Activated CD8-positive, alpha-beta T cell treated with anti-CD3 and anti-CD28 coated beads, Interleukin-2, amount 10 ng/mL, durations not matched to agents 7 days and 5 days (primary cell): ENCODE data around the gene CTU1. TPM values are rescaled to one million over a fixed set of nuclear protein-coding genes. Genes with fewer than 3 reads are reported as not detected.

Source experiments
- ATAC-seq: fragments of 150-1000 bp; cut with Tn5 transposase; one replicate; pipeline ENCODE4 v1.10.0; 2021; ENCODE audit warnings: moderate library complexity
- CTCF ChIA-PET: fragments of 350-600 bp; sonication (Branson Sonifier 250); formaldehyde crosslinking; loops from one replicate; lab custom pipeline; 2021; ENCODE audit warnings: antibody characterized with exemption; lab: Charles Lee
- POLR2A ChIA-PET: fragments of 350-600 bp; sonication (Branson Sonifier 250); formaldehyde crosslinking; loops from one replicate; lab custom pipeline; 2021; ENCODE audit warnings: antibody characterized with exemption; lab: Charles Lee
- DNase-seq: peaks from one replicate; pipeline ENCODE4 v3.0.0-alpha.2; 2020
- H3K27ac Mint-ChIP-seq: one replicate; pipeline ENCODE4 v1.8.0; 2021; ENCODE audit warnings: mild to moderate bottlenecking, mixed read lengths
- H3K27me3 Mint-ChIP-seq: one replicate; pipeline ENCODE4 v1.8.0; 2021; ENCODE audit warnings: low read depth, mixed read lengths
- H3K36me3 Mint-ChIP-seq: one replicate; pipeline ENCODE4 v1.8.0; 2021; ENCODE audit warnings: low read depth, mixed read lengths
- H3K4me1 Mint-ChIP-seq: one replicate; pipeline ENCODE4 v1.8.0; 2021; ENCODE audit warnings: low read depth, mixed read lengths
- H3K4me3 Mint-ChIP-seq: one replicate; pipeline ENCODE4 v1.8.0; 2021; ENCODE audit warnings: mild to moderate bottlenecking, mixed read lengths
- H3K9me3 Mint-ChIP-seq: one replicate; pipeline ENCODE4 v1.8.0; 2022; ENCODE audit warnings: mixed read lengths; ENCODE audit not compliant: insufficient read depth
- total RNA-seq, 2 experiments: library from RNA; stranded (reverse); gene quantifications; one replicate each; pipeline ENCODE4 v1.2.3, GENCODE V29; 2021

Gene CTU1
- total RNA-seq, 2 experiments from 2014 or later, result 8.7 to 10.0 TPM

DNA sequence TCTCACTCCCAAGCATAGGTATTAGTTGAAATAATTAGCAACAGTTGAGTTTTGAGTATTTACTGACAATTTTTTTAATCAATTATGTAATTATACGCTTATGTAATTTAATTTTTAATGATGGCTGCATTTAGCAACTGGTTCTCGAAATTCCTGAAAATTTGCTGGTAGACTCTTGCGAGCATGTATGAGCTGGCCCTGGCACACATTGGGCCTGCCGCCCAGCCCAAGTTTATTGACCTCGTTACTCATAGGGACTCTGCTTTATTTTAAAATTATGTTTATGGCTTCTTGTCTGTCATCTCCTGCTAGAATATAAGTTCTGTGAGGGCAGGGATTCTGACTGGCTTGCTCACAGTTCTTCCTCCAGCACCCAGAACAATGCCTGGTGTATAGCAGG lies 32.2 kb downstream of the CTU1 start:
- H3K4me1 Mint-ChIP-seq, result no peaks in the 10 kb centered on the region
- no peaks in the 10 kb centered on the region for H3K36me3 Mint-ChIP-seq
- POLR2A ChIA-PET, result no interaction called here
- no peak for ATAC-seq
- DNase-seq, result no peak
- no peak overlapping the region for H3K4me3 Mint-ChIP-seq
- H3K9me3 Mint-ChIP-seq, result no peaks in the 10 kb centered on the region
- CTCF ChIA-PET, result no interaction called here
- H3K27me3 Mint-ChIP-seq, result peaks cover 9% of the 10 kb centered on the region
- H3K27ac Mint-ChIP-seq, result no peak overlapping the region

DNA sequence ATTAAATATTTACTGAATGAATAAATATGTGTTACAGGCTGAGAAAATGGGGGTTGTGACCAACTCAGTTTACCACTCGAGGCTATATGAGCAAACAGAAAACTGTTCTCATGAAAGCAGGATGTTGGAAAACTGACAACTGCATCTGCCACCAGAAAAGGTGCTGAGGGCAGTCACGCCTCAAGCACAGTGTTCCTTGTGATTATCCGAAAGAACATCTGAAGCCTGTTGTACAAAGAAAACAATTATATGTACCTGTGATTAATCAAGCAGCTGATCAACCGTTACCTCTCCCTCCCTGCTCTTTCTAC lies 37.2 kb downstream of the CTU1 start:
- no peak for ATAC-seq

DNA sequence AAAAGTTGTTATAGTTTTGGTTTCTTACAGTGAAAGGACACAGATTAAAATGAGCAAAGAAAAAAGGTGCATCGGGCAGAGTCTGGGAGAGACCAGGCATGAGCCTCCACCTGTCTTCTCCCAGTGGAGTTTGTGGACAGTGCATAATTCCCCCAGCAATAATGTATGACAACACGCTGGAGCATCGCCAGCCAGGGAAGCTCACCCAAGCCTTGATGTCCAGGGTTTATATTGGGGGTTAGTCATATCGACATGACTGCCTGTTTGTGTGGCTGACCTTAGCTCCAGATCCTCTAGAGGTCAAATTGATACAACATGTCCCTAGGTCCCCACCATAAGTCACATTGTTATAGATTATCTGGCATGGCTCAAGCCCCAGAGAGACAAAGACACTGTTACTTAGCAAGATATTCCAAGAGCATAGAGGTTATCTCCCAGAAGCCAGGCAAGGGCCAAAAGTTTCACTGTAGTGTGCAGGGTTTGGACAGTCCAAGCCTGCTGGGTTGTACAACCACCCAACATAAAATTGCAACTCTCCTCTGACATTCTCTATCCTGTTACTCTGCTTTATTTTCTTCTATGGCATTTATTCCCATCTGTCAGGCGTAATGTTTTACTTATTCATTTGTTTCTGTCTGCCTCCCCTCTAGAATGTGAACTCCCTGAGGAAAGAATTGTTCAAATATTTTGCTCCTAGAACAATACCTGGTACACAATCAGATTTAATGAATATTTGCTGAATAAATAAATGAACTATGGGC lies 37.7 kb downstream of the CTU1 start:
- Mint-ChIP-seq H3K4me3 (no peak overlapping the region), H3K27ac (no peak overlapping the region), H3K4me1 (no peaks in the 10 kb centered on the region), H3K27me3 (peaks cover 29% of the 10 kb centered on the region), H3K9me3 (no peaks in the 10 kb centered on the region), H3K36me3 (no peaks in the 10 kb centered on the region)
- no peak for ATAC-seq
- ChIA-PET CTCF (no interaction called here), POLR2A (no interaction called here)
- DNase-seq, result no peak

More for the DNA sequence above, 37.2 kb downstream of the CTU1 start:
- Mint-ChIP-seq H3K9me3 (no peaks in the 10 kb centered on the region), H3K4me3 (no peak overlapping the region), H3K27ac (no peak overlapping the region), H3K36me3 (no peaks in the 10 kb centered on the region), H3K4me1 (no peaks in the 10 kb centered on the region), H3K27me3 (peaks cover 26% of the 10 kb centered on the region)
- ChIA-PET CTCF (no interaction called here), POLR2A (no interaction called here)
- no peak for DNase-seq

DNA sequence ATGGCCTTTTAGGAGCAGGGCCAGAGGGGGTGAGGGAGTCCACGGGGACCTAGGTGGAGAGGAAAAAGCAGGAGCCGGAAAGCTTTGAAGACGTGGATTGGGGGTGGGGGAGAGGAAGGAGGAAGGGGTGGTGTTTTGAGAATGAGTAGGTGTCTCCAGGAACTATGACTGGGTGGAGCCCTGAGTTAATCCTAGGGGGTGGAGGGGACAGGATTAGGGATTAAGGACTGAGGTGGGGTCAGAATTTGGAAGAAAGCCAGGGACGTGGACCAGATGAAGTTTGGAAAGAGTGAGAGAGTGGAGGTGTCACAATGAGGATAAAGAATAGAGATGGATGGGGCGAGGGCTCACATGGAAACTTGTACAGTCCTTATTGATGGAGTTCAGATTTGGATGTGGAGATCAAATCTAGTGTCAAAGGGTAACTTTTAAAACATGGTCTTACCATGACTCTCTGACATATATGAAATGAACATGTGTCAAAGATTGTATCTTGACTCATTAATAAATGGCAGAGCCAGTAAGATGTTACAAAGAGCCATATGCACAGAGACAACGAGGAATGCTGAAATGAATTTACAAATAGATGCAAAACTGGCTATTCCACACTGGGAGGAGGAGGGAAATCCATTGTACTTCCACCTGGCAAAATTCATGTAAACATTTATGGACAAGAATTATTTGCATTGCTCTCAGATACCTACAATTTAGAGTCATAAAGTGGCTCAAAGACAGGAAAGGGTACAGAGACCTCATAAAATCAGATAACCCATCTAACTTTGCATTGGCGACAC lies 41.6 kb downstream of the CTU1 start:
- ATAC-seq (no peak), DNase-seq (no peak)
- ChIA-PET POLR2A (no interaction called here), CTCF (no interaction called here)
- H3K27ac Mint-ChIP-seq, result no peak overlapping the region
- H3K4me1 Mint-ChIP-seq, result no peaks in the 10 kb centered on the region
- H3K36me3 Mint-ChIP-seq, result no peaks in the 10 kb centered on the region
- H3K4me3 Mint-ChIP-seq, result no peak overlapping the region
- peaks cover 32% of the 10 kb centered on the region for H3K27me3 Mint-ChIP-seq
- no peaks in the 10 kb centered on the region for H3K9me3 Mint-ChIP-seq

DNA sequence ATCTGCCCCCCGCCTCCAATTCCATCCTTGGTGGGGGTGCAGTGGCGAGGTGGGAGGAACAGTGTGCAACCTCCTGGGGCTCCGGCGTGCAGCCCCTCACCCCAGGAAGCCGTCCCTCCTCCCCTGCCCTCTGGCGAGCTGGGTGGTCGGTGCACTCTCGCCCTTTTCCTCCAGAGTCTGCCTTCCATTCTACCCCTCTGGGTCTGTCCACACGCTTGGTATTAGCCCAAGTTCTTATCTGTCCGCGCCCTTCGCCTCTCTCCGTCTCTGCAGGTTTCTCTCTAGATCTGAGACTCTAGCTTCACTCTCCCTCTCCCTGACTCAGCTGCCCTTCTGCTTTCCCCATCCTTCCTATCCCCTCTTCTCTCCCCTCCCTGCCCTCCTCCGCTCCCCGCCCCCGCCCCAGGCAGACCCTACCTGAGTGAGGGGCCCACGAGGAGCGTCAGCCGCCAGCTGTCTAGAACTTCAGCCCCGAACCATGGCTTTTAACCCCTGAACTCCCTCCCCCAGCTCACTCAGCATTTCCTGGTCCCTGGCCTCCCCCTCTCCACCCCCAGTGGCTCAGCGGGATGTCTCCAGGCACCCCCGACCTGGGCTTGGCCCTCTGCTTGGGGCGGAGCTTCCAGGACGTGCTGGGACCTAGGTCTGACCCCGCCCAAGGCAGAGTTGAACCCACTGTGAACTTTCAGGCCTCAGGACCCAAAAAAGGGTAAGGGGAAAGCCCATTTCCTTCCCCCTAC lies 42.8 kb downstream of the CTU1 start:
- no peak overlapping the region for H3K4me3 Mint-ChIP-seq
- no peaks in the 10 kb centered on the region for H3K36me3 Mint-ChIP-seq
- CTCF ChIA-PET, result no interaction called here
- no peaks in the 10 kb centered on the region for H3K4me1 Mint-ChIP-seq
- H3K27me3 Mint-ChIP-seq, result peaks cover 34% of the 10 kb centered on the region
- no peaks in the 10 kb centered on the region for H3K9me3 Mint-ChIP-seq
- ATAC-seq, result no peak
- no peak for DNase-seq
- POLR2A ChIA-PET, result no interaction called here
- H3K27ac Mint-ChIP-seq, result no peak overlapping the region

DNA sequence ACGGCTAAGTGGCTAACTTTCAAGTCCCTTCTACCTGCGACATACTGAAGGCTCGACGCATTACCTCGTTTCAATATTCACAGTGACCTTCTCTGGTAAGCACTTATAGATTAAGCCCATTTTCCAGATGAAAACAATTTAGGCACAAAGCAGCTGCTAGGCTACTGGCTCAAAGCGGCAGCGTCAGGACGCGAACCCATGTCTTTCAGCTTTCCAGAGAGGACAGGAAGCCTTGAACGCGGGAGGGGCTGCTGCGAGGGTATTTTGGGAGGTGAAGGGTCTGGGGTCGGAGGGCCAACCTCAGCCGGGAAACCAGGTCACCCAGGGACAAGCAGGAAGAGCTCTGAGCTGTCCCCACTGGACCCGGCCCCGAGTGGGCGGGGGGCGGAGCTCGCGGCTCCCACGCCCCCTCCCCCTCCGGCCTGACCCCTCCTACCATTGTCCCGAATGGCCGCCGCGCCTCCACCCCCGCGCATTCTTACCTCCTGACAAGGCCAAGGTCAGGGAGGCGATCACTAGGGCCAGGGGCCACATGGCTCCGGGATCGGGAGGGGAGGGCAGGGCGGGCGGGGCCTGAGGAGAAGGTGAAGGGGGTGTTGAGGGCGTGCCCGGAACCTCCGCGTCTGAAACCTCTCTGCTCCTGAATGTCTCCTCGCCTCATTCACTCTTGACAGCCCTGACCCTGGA lies 43.5 kb downstream of the CTU1 start, which contains the start of gene KLK13:
KLK13 (minus strand) TSS at position 559 of the 687 bp plus-strand sequence; CDS start at position 534, 25 bp downstream.
- H3K27ac Mint-ChIP-seq, result no peak within 1 kb of the TSS
- H3K4me3 Mint-ChIP-seq, result no peak within 1 kb of the TSS
- no peak for DNase-seq
- ATAC-seq, result no peak
- H3K4me1 Mint-ChIP-seq, result no peaks in the 10 kb centered on the region
- ChIA-PET CTCF (no interaction called here), POLR2A (no interaction called here)
- H3K36me3 Mint-ChIP-seq, result no peaks in the 10 kb centered on the region
- peaks cover 33% of the 10 kb centered on the region for H3K27me3 Mint-ChIP-seq
- H3K9me3 Mint-ChIP-seq, result no peaks in the 10 kb centered on the region

DNA sequence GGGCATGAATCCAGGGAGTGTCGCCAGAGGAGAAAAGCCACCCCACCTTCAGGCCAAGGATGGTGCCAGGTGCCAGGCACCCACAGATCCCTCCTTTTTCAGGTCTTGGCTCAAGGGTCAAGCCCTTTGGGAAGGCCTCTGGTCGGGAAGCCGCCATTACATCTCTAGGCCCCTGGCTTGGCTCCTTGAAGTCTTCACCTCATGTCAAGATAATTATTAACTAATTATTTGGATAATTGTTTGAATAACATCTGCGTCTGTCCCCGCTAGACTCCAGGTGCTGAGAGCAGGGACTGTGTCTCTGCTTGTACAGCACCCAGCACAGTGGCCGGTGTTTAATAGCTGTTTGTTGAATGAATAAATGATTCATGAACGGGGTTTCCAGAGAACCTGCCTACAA lies 44.5 kb downstream of the CTU1 start:
- POLR2A ChIA-PET, result no interaction called here
- ATAC-seq (no peak), DNase-seq (no peak)
- Mint-ChIP-seq H3K27me3 (peaks cover 36% of the 10 kb centered on the region), H3K4me3 (no peak overlapping the region), H3K27ac (no peak overlapping the region), H3K9me3 (no peaks in the 10 kb centered on the region), H3K4me1 (no peaks in the 10 kb centered on the region), H3K36me3 (no peaks in the 10 kb centered on the region)
- CTCF ChIA-PET, result interaction anchor here (1.2 kb wide), 1 partner anchor 386 kb away, joined by 3 read pairs; no protein-coding TSS in a partner anchor

DNA sequence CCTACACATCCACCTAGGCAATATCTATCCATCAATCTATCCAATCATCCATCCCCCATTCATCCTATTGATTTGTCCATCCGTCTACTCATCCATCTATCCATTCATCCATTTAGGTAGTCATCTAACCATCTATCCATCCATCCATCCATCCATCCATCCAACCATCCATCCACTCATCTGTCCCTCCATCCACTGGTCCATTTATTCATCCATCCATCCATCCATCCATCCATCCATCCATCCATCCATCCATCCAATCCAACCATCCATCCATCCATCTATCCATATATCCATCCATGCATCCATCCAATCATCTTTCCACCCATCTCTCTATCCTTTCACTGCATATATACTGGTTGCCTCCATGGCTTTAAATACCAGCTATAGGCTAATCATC lies 47.2 kb downstream of the CTU1 start:
- no peak for DNase-seq
- Mint-ChIP-seq H3K27ac (no peak overlapping the region), H3K27me3 (peaks cover 33% of the 10 kb centered on the region), H3K9me3 (no peaks in the 10 kb centered on the region), H3K4me3 (no peak overlapping the region), H3K36me3 (no peaks in the 10 kb centered on the region), H3K4me1 (no peaks in the 10 kb centered on the region)
- CTCF ChIA-PET, result no interaction called here
- ATAC-seq, result no peak
- POLR2A ChIA-PET, result no interaction called here

DNA sequence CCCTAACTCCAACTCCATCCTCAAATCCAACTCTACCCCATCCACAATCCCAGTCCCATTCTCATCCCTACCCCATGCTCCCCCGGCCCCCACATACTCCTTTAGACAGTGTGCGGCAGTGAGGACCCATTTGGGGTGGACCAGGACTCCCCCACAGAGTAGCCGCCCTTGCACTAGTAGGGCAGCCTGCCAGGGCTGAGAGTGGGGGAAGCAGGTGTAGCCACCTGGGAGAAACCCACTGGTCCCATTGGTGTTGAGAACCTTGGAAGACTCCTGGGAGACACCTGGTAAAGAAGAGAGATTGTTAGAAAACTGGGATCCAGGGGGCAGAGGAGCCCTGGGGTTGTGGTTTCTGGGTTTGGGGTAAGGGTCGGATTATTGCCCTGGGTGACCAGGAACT lies 47.9 kb downstream of the CTU1 start:
- POLR2A ChIA-PET, result no interaction called here

DNA sequence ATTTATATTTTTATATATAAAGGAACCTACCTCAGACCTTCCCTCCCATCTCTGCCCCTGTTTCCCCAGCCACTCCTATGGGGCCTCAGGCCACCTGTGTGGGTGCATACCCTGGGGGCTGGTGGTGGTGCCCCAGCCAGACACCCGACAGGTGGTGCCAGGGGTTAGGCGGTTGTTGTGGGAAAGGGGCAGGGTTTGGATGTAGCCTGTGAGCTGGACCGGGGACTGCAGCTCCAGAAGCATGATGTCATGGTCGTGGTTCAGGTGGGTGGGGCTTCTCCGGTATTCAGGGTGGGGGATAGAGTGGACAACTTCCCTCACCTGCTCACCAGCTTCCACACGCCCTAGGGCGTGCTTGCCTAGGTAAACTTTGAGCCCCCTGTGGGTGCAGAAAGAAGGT lies 48.5 kb downstream of the CTU1 start:
- CTCF ChIA-PET, result no interaction called here
- Mint-ChIP-seq H3K9me3 (no peaks in the 10 kb centered on the region), H3K4me3 (no peak overlapping the region), H3K27ac (no peak overlapping the region), H3K36me3 (no peaks in the 10 kb centered on the region), H3K27me3 (peaks cover 28% of the 10 kb centered on the region), H3K4me1 (no peaks in the 10 kb centered on the region)
- POLR2A ChIA-PET, result no interaction called here
- DNase-seq (no peak), ATAC-seq (no peak)

More for the DNA sequence above, 47.9 kb downstream of the CTU1 start:
- Mint-ChIP-seq H3K27me3 (peaks cover 31% of the 10 kb centered on the region), H3K27ac (no peak overlapping the region), H3K4me3 (no peak overlapping the region), H3K4me1 (no peaks in the 10 kb centered on the region), H3K36me3 (no peaks in the 10 kb centered on the region), H3K9me3 (no peaks in the 10 kb centered on the region)
- no peak for DNase-seq
- CTCF ChIA-PET, result no interaction called here
- ATAC-seq, result no peak

DNA sequence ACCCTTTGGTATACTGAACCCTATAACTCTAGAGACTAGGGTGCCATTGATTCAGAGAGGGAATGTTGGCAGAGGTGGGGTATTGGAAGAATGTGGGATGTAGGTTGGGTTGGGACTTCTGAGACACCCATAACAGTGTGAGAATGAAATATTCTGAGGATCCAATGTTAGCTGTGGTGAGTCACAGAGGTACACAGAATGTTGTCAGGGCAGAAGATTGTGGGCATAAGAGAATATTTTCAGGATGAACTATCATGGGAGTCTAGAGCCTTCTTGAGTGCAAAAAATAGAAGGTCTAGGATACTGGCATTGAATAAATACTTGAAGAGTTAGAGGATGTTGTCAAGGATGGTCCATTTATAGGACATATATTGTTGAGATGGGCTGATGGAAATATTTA lies 52.3 kb downstream of the CTU1 start:
- CTCF ChIA-PET, result no interaction called here
- H3K27me3 Mint-ChIP-seq, result peaks cover 25% of the 10 kb centered on the region

More for the DNA sequence above, 52.3 kb downstream of the CTU1 start:
- Mint-ChIP-seq H3K4me1 (no peaks in the 10 kb centered on the region), H3K4me3 (no peak overlapping the region), H3K36me3 (no peaks in the 10 kb centered on the region), H3K9me3 (no peaks in the 10 kb centered on the region), H3K27ac (no peak overlapping the region)
- DNase-seq (no peak), ATAC-seq (no peak)
- POLR2A ChIA-PET, result no interaction called here
